K562 (cell line): Measurements from ENCODE around the gene SPOCD1. TPM values are rescaled to one million over a fixed set of nuclear protein-coding genes. Genes with fewer than 3 reads are reported as not detected.
A peak's percentile ranks its signal among the peaks of the same experiment; 100 is the strongest.

Experiments
- ARHGAP35 ChIP-seq: fragments of 450-650 bp; IDR thresholded peaks from 2 replicates; pipeline ENCODE4 v1.6.1; 2018; ENCODE audit not compliant: partially characterized antibody
- BCL6 ChIP-seq: fragments of 250-450 bp; sonication (Bioruptor Pico); IDR thresholded peaks from 2 replicates; pipeline ENCODE4 v1.4.0; 2020
- CBFA2T2 ChIP-seq: fragments of 450-650 bp; conservative IDR thresholded peaks from 2 replicates; pipeline ENCODE4 v1.6.1; 2017; ENCODE audit warnings: mild to moderate bottlenecking
- CBFA2T3 ChIP-seq: fragments of 450-650 bp; IDR thresholded peaks from 2 replicates; pipeline ENCODE4 v1.6.1; 2017
- CEBPB ChIP-seq: fragments of 450-650 bp; IDR thresholded peaks from 2 replicates; pipeline ENCODE4 v1.6.1; 2016; ENCODE audit warnings: missing genetic modification characterization, missing compliant biosample characterization
- DPF2 ChIP-seq: fragments of 450-650 bp; IDR thresholded peaks from 2 replicates; pipeline ENCODE4 v1.6.1; 2016
- E2F8 ChIP-seq: fragments of 450-650 bp; IDR thresholded peaks from 2 replicates; pipeline ENCODE4 v1.7.1; 2018; ENCODE audit warnings: mild to moderate bottlenecking, low read depth; ENCODE audit not compliant: partially characterized antibody
- ELF4 ChIP-seq: fragments of 450-650 bp; formaldehyde crosslinking; IDR thresholded peaks from 2 replicates; pipeline ENCODE4 v1.4.0; 2022; ENCODE audit warnings: missing genetic modification characterization
- ETS1 ChIP-seq: conservative IDR thresholded peaks from 2 replicates; pipeline ENCODE4 v1.6.1; 2011; ENCODE audit warnings: low read depth, mild to moderate bottlenecking, low read length; ENCODE audit not compliant: control insufficient read depth
- FOSL1 ChIP-seq: fragments of 200-800 bp; sonication (Bioruptor generic); conservative IDR thresholded peaks from 2 replicates; pipeline ENCODE4 v1.6.1; 2016; ENCODE audit warnings: missing genetic modification characterization, missing compliant biosample characterization
- GTF2F1 ChIP-seq: IDR thresholded peaks from 2 replicates; pipeline ENCODE4 v1.6.1; 2011; ENCODE audit warnings: low read depth, low read length, improper control_type of control experiment
- HDAC1 ChIP-seq, 2 experiments: fragments of 450-650 bp; IDR thresholded peaks; 2 replicates each; pipeline ENCODE4 v1.6.1; 2016 to 2017; ENCODE audit warnings: inconsistent platforms in 1 of 2, mild to moderate bottlenecking in 1 of 2, moderate library complexity in 1 of 2
- HDAC2 ChIP-seq: fragments of 450-650 bp; IDR thresholded peaks from 2 replicates; pipeline ENCODE4 v1.6.1; 2016; ENCODE audit warnings: mild to moderate bottlenecking
- KHSRP ChIP-seq: fragments of 450-650 bp; IDR thresholded peaks from 2 replicates; pipeline ENCODE4 v1.6.1; 2017
- NCOA2 ChIP-seq, 2 experiments: fragments of 450-650 bp; IDR thresholded peaks; 2 replicates each; pipeline ENCODE4 v1.6.1; 2018; ENCODE audit warnings: mild to moderate bottlenecking in 2 of 2, moderate library complexity in 1 of 2; ENCODE audit not compliant: partially characterized antibody in 2 of 2
- NCOR1 ChIP-seq: fragments of 450-650 bp; IDR thresholded peaks from 2 replicates; pipeline ENCODE4 v1.6.1; 2016; ENCODE audit warnings: mild to moderate bottlenecking, moderate library complexity
- RCOR1 ChIP-seq, 2 experiments: IDR thresholded peaks; 2 replicates each; pipeline ENCODE4 v1.6.1; 2012; ENCODE audit warnings: low read depth in 2 of 2, low read length in 2 of 2, borderline replicate concordance in 1 of 2, improper control_type of control experiment in 1 of 2
- TAL1 ChIP-seq: fragments of 450-650 bp; IDR thresholded peaks from 2 replicates; pipeline ENCODE4 v1.6.1; 2016; ENCODE audit warnings: mild to moderate bottlenecking
- TARDBP ChIP-seq: fragments of 450-650 bp; IDR thresholded peaks from 2 replicates; pipeline ENCODE4 v1.6.1; 2016
- TCF3 ChIP-seq: sonication (generic); formaldehyde crosslinking; IDR thresholded peaks from 2 replicates; pipeline ENCODE4 v1.4.0; 2020; ENCODE audit warnings: mild to moderate bottlenecking, missing genetic modification reagents
- THRAP3 ChIP-seq: fragments of 450-650 bp; IDR thresholded peaks from 2 replicates; pipeline ENCODE4 v1.6.1; 2016; ENCODE audit warnings: mild to moderate bottlenecking, inconsistent platforms, borderline replicate concordance
- ZKSCAN1 ChIP-seq: fragments of 150-350 bp; IDR thresholded peaks from 2 replicates; pipeline ENCODE4 v1.6.1; 2016; ENCODE audit warnings: low read depth, low read length
- ZNF274 ChIP-seq: IDR thresholded peaks from 2 replicates; pipeline ENCODE4 v1.6.1; 2011; ENCODE audit warnings: low read depth, mild to moderate bottlenecking, low read length, moderate library complexity, borderline replicate concordance
- ZNF589 ChIP-seq: fragments of 200-800 bp; sonication (Bioruptor generic); IDR thresholded peaks from 2 replicates; pipeline ENCODE4 v1.6.1; 2016; ENCODE audit warnings: low read depth, missing genetic modification characterization, missing compliant biosample characterization
- polyA plus RNA-seq, 8 experiments: library from polyadenylated mRNA; depleted of rRNA in 4 of 8; stranded (reverse) in 5 of 8; unstranded in 3 of 8; fragments of >200 nt; fragmentation: Nextera tagmentation in 2 of 8; fragmentation: Illumina TruSeq in 1 of 8; extraction: Ambion mirVana in 2 of 8; extraction: Trizol in 1 of 8; gene quantifications; 2 replicates each; pipeline versions ENCODE4 v1.2.1 to v1.2.3, GENCODE V29; 2011 to 2014; ENCODE audit warnings: inconsistent platforms in 1 of 8, missing spikeins in 1 of 8
- total RNA-seq, 7 experiments: library from RNA; depleted of rRNA in 6 of 7; stranded (reverse); fragments of >200 nt in 6 of 7; fragmentation: Illumina TruSeq in 2 of 7; extraction: Trizol in 2 of 7; gene quantifications; 2 replicates each; pipeline versions ENCODE4 v1.2.1 to v1.2.3, GENCODE V29; 2011 to 2021; ENCODE audit warnings: low replicate concordance in 1 of 7
- TF ChIP-seq, protein P1 (sequence below): fragments of 250-450 bp; sonication (Bioruptor Pico); IDR thresholded peaks from 2 replicates; pipeline ENCODE4 v1.4.0; 2020
- TF ChIP-seq, protein P2 (sequence below): fragments of 200-800 bp; sonication (Bioruptor generic); IDR thresholded peaks from 2 replicates; pipeline ENCODE4 v1.6.1; 2017; ENCODE audit warnings: missing genetic modification characterization, missing compliant biosample characterization

Gene SPOCD1
- total and polyA plus RNA-seq, 9 of the 15 experiments (the other 6 are each of a cell fraction or from before 2014, with no cell fraction given) = 0.03 to 0.71 (median 0.26) TPM; not detected in 1

DNA sequence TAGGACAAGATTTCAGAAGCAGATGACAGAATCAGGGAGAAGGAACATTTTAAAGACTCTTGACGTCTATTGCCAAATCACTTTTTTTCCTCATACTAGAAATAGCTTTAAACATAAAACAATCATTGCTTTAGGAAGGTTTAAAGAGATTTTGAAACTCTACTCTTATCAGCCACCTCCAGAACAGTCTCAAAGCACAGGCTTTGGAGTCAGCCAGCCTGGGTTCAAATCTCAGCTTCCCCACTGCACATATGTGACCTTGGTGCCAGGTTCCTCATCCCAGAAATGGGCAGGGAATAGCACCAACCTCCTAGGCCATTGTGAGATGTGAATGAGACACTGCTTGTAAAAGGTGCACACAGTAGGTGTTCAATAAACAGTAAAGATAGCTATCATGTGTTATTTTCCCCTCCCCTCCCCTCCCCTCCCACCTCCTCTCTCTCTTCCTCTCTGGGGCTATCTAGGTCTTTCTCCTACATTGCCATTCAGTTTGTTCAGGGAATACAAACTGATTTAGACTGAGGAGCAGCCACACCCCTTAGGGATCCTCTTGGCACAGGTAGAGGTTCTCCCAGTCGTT lies 20.6 kb downstream of the SPOCD1 start (continued):
- TF ChIP-seq RCOR1 (IDR thresholded peaks at IDR 0.05; ENCODE audit: borderline replicate concordance in 1 of 2, low read depth in 2 of 2, low read length in 2 of 2) (peak; percentile 62 to 85; a peak in 3 of 4 replicates), ZKSCAN1 (peak; percentile 68), TARDBP (no peak), TAL1 (peak; percentile 45), CBFA2T2 (peak; percentile 42), E2F8 (no peak), DPF2 (no peak), ZNF589 (no peak), BCL6 (no peak), ARHGAP35 (no peak), KHSRP (no peak), HDAC2 (peak; percentile 84; the same call in 1 of the 2 replicates), NCOA2 (IDR thresholded peaks at IDR 0.05; ENCODE audit: partially characterized antibody in 2 of 2) (no peak), CBFA2T3 (peak; percentile 75), FOSL1 (tag) (no peak), ZNF274 (no peak), GTF2F1 (no peak), ELF4 (CRISPR knock-in tag) (no peak), TCF3 (CRISPR knock-in tag) (peak; percentile 65), NCOR1 (no peak), ETS1 (no peak), HDAC1 (IDR thresholded peaks at IDR 0.05) (peak in 1 of 2 experiments; percentile 73; a peak in 2 of 4 replicates), THRAP3 (no peak), CEBPB (tag) (0 out of 2 replicates have a peak, but pooled peaks have one; percentile 8)
- TF ChIP-seq, protein P1, sequence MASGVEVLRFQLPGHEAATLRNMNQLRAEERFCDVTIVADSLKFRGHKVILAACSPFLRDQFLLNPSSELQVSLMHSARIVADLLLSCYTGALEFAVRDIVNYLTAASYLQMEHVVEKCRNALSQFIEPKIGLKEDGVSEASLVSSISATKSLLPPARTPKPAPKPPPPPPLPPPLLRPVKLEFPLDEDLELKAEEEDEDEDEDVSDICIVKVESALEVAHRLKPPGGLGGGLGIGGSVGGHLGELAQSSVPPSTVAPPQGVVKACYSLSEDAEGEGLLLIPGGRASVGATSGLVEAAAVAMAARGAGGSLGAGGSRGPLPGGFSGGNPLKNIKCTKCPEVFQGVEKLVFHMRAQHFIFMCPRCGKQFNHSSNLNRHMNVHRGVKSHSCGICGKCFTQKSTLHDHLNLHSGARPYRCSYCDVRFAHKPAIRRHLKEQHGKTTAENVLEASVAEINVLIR = no peak
- TF ChIP-seq, protein P2, sequence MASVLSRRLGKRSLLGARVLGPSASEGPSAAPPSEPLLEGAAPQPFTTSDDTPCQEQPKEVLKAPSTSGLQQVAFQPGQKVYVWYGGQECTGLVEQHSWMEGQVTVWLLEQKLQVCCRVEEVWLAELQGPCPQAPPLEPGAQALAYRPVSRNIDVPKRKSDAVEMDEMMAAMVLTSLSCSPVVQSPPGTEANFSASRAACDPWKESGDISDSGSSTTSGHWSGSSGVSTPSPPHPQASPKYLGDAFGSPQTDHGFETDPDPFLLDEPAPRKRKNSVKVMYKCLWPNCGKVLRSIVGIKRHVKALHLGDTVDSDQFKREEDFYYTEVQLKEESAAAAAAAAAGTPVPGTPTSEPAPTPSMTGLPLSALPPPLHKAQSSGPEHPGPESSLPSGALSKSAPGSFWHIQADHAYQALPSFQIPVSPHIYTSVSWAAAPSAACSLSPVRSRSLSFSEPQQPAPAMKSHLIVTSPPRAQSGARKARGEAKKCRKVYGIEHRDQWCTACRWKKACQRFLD = no peak
